ENCODE results near the gene RPL7A. TPM values are rescaled to one million over a fixed set of nuclear protein-coding genes. Genes with fewer than 3 reads are reported as not detected.
"Not testable (repeated sequence)": the region's sequence is repeated elsewhere in the genome, so short reads cannot be mapped to it uniquely, and the experiment has no call there.

The RPL7A gene
- total RNA-seq, 6 experiments from 2014 or later = 529 to 851 (median 616) TPM

- Histone ChIP-seq H3K4me3 (no peak overlapping the region), H3K27ac (no peak overlapping the region), H3K36me3 (no peaks in the 10 kb centered on the region), H3K27me3 (no peaks in the 10 kb centered on the region), H3K4me1 (no peaks in the 10 kb centered on the region), H3K9me3 (no peaks in the 10 kb centered on the region)
- DNase-seq (no peak), ATAC-seq (no peak)
- no peak for TF ChIP-seq POLR2A (IDR thresholded peaks at IDR 0.05)
- TF ChIP-seq, protein P1, sequence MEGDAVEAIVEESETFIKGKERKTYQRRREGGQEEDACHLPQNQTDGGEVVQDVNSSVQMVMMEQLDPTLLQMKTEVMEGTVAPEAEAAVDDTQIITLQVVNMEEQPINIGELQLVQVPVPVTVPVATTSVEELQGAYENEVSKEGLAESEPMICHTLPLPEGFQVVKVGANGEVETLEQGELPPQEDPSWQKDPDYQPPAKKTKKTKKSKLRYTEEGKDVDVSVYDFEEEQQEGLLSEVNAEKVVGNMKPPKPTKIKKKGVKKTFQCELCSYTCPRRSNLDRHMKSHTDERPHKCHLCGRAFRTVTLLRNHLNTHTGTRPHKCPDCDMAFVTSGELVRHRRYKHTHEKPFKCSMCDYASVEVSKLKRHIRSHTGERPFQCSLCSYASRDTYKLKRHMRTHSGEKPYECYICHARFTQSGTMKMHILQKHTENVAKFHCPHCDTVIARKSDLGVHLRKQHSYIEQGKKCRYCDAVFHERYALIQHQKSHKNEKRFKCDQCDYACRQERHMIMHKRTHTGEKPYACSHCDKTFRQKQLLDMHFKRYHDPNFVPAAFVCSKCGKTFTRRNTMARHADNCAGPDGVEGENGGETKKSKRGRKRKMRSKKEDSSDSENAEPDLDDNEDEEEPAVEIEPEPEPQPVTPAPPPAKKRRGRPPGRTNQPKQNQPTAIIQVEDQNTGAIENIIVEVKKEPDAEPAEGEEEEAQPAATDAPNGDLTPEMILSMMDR (IDR thresholded peaks at IDR 0.05) = no peak
- WGBS (ENCODE audit: insufficient coverage, low coverage, low lambda C conversion rate, missing lambda C conversion rate) = no CpG with 5 or more reads among the region's 12 CpGs
- intact Hi-C loops (cut with DNase I) = loop anchor here in 1 of 2 donors (10.0 kb wide), 1 partner anchor 54 kb away; the partner anchor contains the start of gene SURF6
Observed at GRCh38 chr9:133389025-133389557, 41.1 kb downstream of the RPL7A start.

- intact Hi-C loops (cut with DNase I) = loop anchor here in 1 of 2 donors (10.0 kb wide), 1 partner anchor 55 kb away; the partner anchor contains the start of gene SURF6
- Histone ChIP-seq H3K27me3 (no peaks in the 10 kb centered on the region), H3K36me3 (no peaks in the 10 kb centered on the region), H3K9me3 (no peaks in the 10 kb centered on the region), H3K27ac (no peak overlapping the region), H3K4me3 (no peak overlapping the region), H3K4me1 (no peaks in the 10 kb centered on the region)
- WGBS (ENCODE audit: insufficient coverage, low coverage, low lambda C conversion rate, missing lambda C conversion rate) = no CpG with 5 or more reads among the region's 13 CpGs
- no peak for TF ChIP-seq POLR2A (IDR thresholded peaks at IDR 0.05)
- TF ChIP-seq, protein P1 (IDR thresholded peaks at IDR 0.05) = no peak
- DNase-seq = no peak
- no peak for ATAC-seq
Observed at GRCh38 chr9:133389562-133389961, 41.5 kb downstream of the RPL7A start.

- DNase-seq = no peak
- H3K4me3 ChIP-seq = no peak overlapping the region
- no peak overlapping the region for H3K27ac ChIP-seq
- no peak for TF ChIP-seq POLR2A (IDR thresholded peaks at IDR 0.05)
- TF ChIP-seq, protein P1 (IDR thresholded peaks at IDR 0.05) = no peak
- intact Hi-C loops (cut with DNase I) = loop anchor here in 1 of 2 donors (10.0 kb wide), 1 partner anchor 206 kb away; no protein-coding TSS in a partner anchor
- no peaks in the 10 kb centered on the region for H3K36me3 ChIP-seq
- H3K9me3 ChIP-seq = no peaks in the 10 kb centered on the region
- WGBS (ENCODE audit: insufficient coverage, low coverage, low lambda C conversion rate, missing lambda C conversion rate) = no CpG with 5 or more reads among the region's 7 CpGs
- no peaks in the 10 kb centered on the region for H3K4me1 ChIP-seq
- H3K27me3 ChIP-seq = no peaks in the 10 kb centered on the region
- ATAC-seq = no peak
Observed at GRCh38 chr9:133390713-133391112, 42.7 kb downstream of the RPL7A start.

GRCh38 chr9:133391449-133391848 lies 43.4 kb downstream of the RPL7A start:
- H3K36me3 ChIP-seq, DNase-seq, H3K27me3 ChIP-seq, H3K4me3 ChIP-seq, H3K27ac ChIP-seq, H3K9me3 ChIP-seq, ATAC-seq, H3K4me1 ChIP-seq: not testable (repeated sequence)
- intact Hi-C loops (cut with DNase I) = loop anchor here in 1 of 2 donors (10.0 kb wide), 1 partner anchor 207 kb away; no protein-coding TSS in a partner anchor
- 41% methylated on average over 3 of the region's 4 CpGs for WGBS (ENCODE audit: insufficient coverage, low coverage, low lambda C conversion rate, missing lambda C conversion rate)

DNA sequence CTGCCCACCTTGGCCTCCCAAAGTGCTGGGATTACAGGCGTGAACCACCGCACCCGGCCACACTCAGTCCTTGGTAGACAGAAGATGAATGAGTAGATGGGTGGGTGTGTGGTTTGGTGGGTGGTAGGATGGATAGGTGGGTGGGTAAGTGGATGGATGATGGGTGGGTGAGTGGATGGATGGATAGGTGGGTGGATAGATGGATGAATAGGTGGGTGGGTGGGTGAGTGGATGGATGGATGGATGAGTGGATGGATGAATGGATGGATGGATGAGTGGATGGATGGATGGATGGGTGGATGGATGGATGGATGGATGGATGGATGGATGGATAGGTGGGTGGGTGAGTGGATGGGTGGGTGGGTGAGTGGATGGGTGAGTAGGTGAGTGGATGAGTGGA lies 44.3 kb downstream of the RPL7A start:
- not testable (repeated sequence) for H3K27me3 ChIP-seq, H3K9me3 ChIP-seq, H3K36me3 ChIP-seq, H3K4me1 ChIP-seq, DNase-seq, H3K27ac ChIP-seq, H3K4me3 ChIP-seq, ATAC-seq
- intact Hi-C loops (cut with DNase I) = loop anchor here in 1 of 2 donors (10.0 kb wide), 1 partner anchor 208 kb away; no protein-coding TSS in a partner anchor
- WGBS (ENCODE audit: insufficient coverage, low coverage, low lambda C conversion rate, missing lambda C conversion rate) = 95% methylated on average over 3 of the region's 3 CpGs
